Thymus (tissue), 2 donors: Measurements from ENCODE around the gene TEX19. TPM values are rescaled to one million over a fixed set of nuclear protein-coding genes. Genes with fewer than 3 reads are reported as not detected.

Source experiments
- polyA plus RNA-seq: library from polyadenylated mRNA; stranded (reverse); fragments of 200-250 nt; gene quantifications from one replicate; pipeline ENCODE4 v1.2.3, GENCODE V29; 2013
- total RNA-seq: library from RNA; stranded (reverse); fragments of 120-200 nt; gene quantifications from one replicate; pipeline ENCODE4 v1.2.4, GENCODE V29; 2013
- donor health status: healthy.

TEX19 gene
- total and polyA plus RNA-seq, 2 donors, result 0.02 to 0.57 TPM

Other genes starting within 250 kb of the TEX19 start
- gene CCDC57, start 146.4 kb upstream of the TEX19 start, total RNA-seq, result 39.3 TPM
- 122 TPM for gene CCDC57, start 146.4 kb upstream of the TEX19 start, polyA plus RNA-seq
- gene SLC16A3, start 130.2 kb upstream of the TEX19 start, total RNA-seq, result 17.3 TPM
- 30.2 TPM for gene SLC16A3, start 130.2 kb upstream of the TEX19 start, polyA plus RNA-seq
- 16.2 TPM for gene CSNK1D, start 85.5 kb upstream of the TEX19 start, total RNA-seq
- 113 TPM for gene CSNK1D, start 85.5 kb upstream of the TEX19 start, polyA plus RNA-seq
- gene CD7, start 41.6 kb upstream of the TEX19 start, total RNA-seq, result 67.9 TPM
- gene CD7, start 41.6 kb upstream of the TEX19 start, polyA plus RNA-seq, result 153 TPM
- 7.5 TPM for gene SECTM1, start 25.5 kb upstream of the TEX19 start, total RNA-seq
- gene SECTM1, start 25.5 kb upstream of the TEX19 start, polyA plus RNA-seq, result 11.7 TPM
- 0.33 TPM for gene UTS2R, start 12.5 kb downstream of the TEX19 start, total RNA-seq
- 0.07 TPM for gene UTS2R, start 12.5 kb downstream of the TEX19 start, polyA plus RNA-seq
- 15.9 TPM for gene HEXD, start 59.1 kb downstream of the TEX19 start, total RNA-seq
- 186 TPM for gene HEXD, start 59.1 kb downstream of the TEX19 start, polyA plus RNA-seq
- gene OGFOD3, start 59.3 kb downstream of the TEX19 start, total RNA-seq, result 11.2 TPM
- 14.1 TPM for gene OGFOD3, start 59.3 kb downstream of the TEX19 start, polyA plus RNA-seq
- gene CYBC1, start 91.5 kb downstream of the TEX19 start, total RNA-seq, result 80.7 TPM
- 103 TPM for gene CYBC1, start 91.5 kb downstream of the TEX19 start, polyA plus RNA-seq
- 60.0 TPM for gene NARF, start 99.5 kb downstream of the TEX19 start, total RNA-seq
- gene NARF, start 99.5 kb downstream of the TEX19 start, polyA plus RNA-seq, result 137 TPM
- 30.9 TPM for gene FOXK2, start 160.5 kb downstream of the TEX19 start, total RNA-seq
- gene FOXK2, start 160.5 kb downstream of the TEX19 start, polyA plus RNA-seq, result 31.1 TPM